AG04450 (cell line): ENCODE measurements around the gene RSAD1. TPM values are rescaled to one million over a fixed set of nuclear protein-coding genes. Genes with fewer than 3 reads are reported as not detected.

Experiments
- CTCF ChIA-PET: fragments of 300-600, 350-600 bp; formaldehyde crosslinking; extraction: SDS; loops from one replicate; lab custom pipeline; 2022; ENCODE audit warnings: antibody characterized with exemption, inconsistent platforms; lab: Charles Lee
- POLR2A ChIA-PET: fragments of 350-600 bp; formaldehyde crosslinking; extraction: SDS; loops from one replicate; lab custom pipeline; 2021; ENCODE audit warnings: antibody characterized with exemption, inconsistent platforms; lab: Yijun Ruan, JAX
- DNase-seq: peaks from one replicate; pipeline ENCODE4 v3.0.0-alpha.2; 2011; ENCODE audit warnings: low read depth, low spot score
- H3K27ac ChIP-seq: one replicate; pipeline ENCODE4 v1.5.1; 2012; ENCODE audit warnings: low read depth, low read length, control low read depth
- H3K27me3 ChIP-seq: one replicate; pipeline ENCODE4 v1.6.0; 2012; ENCODE audit warnings: low read length; ENCODE audit not compliant: control insufficient read depth, insufficient read depth
- H3K4me3 ChIP-seq: 2 replicates; pipeline ENCODE4 v1.5.1; 2011; ENCODE audit warnings: mild to moderate bottlenecking, low read depth, low read length, control low read depth
- H3K9me3 ChIP-seq: 2 replicates; pipeline ENCODE4 v1.5.1; 2012; ENCODE audit warnings: low read length; ENCODE audit not compliant: control insufficient read depth, insufficient read depth
- CTCF ChIP-seq: IDR thresholded peaks from 2 replicates; pipeline ENCODE4 v1.5.1; 2011; ENCODE audit warnings: low read depth, low read length, control low read depth, inconsistent platforms
- polyA plus RNA-seq: library from polyadenylated mRNA; depleted of rRNA; stranded (reverse); fragments of >200 nt; gene quantifications from 2 replicates; pipeline ENCODE4 v1.2.3, GENCODE V29; 2011

Gene RSAD1
- polyA plus RNA-seq, 1 experiment: 15.5 TPM

- Histone ChIP-seq H3K4me3 (no peak overlapping the region), H3K27me3 (peaks cover 5% of the 10 kb centered on the region), H3K9me3 (no peaks in the 10 kb centered on the region), H3K27ac (no peak overlapping the region)
- ChIA-PET POLR2A (no interaction called here), CTCF (interaction anchor here (2.3 kb wide), 1 partner anchor 8 kb away, joined by 9 read pairs; the partner anchor contains the start of gene RSAD1)
- no peak for DNase-seq
- TF ChIP-seq CTCF: no peak
Observed at GRCh38 chr17:50487213-50488096, 8.8 kb downstream of the RSAD1 start.

GRCh38 chr17:50488880-50489279, 10.2 kb downstream of the RSAD1 start:
- no peak for TF ChIP-seq CTCF
- DNase-seq: no peak
- ChIA-PET POLR2A (no interaction called here), CTCF (interaction anchor here (1.1 to 2.3 kb wide), 2 partner anchors 10 to 12 kb away, joined by 3 to 9 read pairs; partner anchors contain the start of gene RSAD1)
- Histone ChIP-seq H3K9me3 (no peaks in the 10 kb centered on the region), H3K27ac (no peak overlapping the region), H3K4me3 (no peak overlapping the region), H3K27me3 (peaks cover 5% of the 10 kb centered on the region)

GRCh38 chr17:50491505-50491904, 12.8 kb downstream of the RSAD1 start:
- POLR2A ChIA-PET: no interaction called here
- no peaks in the 10 kb centered on the region for H3K9me3 ChIP-seq
- CTCF ChIA-PET: no interaction called here
- no peak for TF ChIP-seq CTCF
- H3K27me3 ChIP-seq: peaks cover 7% of the 10 kb centered on the region
- H3K27ac ChIP-seq: no peak overlapping the region
- H3K4me3 ChIP-seq: no peak overlapping the region
- no peak for DNase-seq

GRCh38 chr17:50492214-50492613, 13.6 kb downstream of the RSAD1 start:
- TF ChIP-seq CTCF: no peak
- peaks cover 7% of the 10 kb centered on the region for H3K27me3 ChIP-seq
- H3K9me3 ChIP-seq: no peaks in the 10 kb centered on the region
- ChIA-PET POLR2A (no interaction called here), CTCF (interaction anchor here (1.0 to 2.2 kb wide), 2 partner anchors 8 to 9 kb away, joined by 4 to 6 read pairs; no protein-coding TSS in a partner anchor)
- no peak for DNase-seq
- no peak overlapping the region for H3K27ac ChIP-seq
- H3K4me3 ChIP-seq: no peak overlapping the region

GRCh38 chr17:50493744-50494143, 15.1 kb downstream of the RSAD1 start:
- no peak for TF ChIP-seq CTCF
- Histone ChIP-seq H3K27me3 (peaks cover 7% of the 10 kb centered on the region), H3K9me3 (no peaks in the 10 kb centered on the region), H3K4me3 (no peak overlapping the region), H3K27ac (no peak overlapping the region)
- no peak for DNase-seq
- ChIA-PET CTCF (interaction anchor here (1.2 to 2.2 kb wide), 4 partner anchors 9 to 201 kb away, joined by 3 to 9 read pairs (median 4); no protein-coding TSS in a partner anchor), POLR2A (no interaction called here)
